Uterus (tissue), 2 donors: ENCODE data around the gene RNASEH1.

Experiments used
- CTCF ChIP-seq, 4 experiments: fragments of 200-600 bp in 2 of 4; fragments of 450-650 bp in 2 of 4; sonication (generic) in 2 of 4; IDR thresholded peaks; one replicate each; pipeline ENCODE4 v1.5.1; 2016 to 2019; ENCODE audit warnings: antibody characterized with exemption in 4 of 4, mild to moderate bottlenecking in 2 of 4, moderate library complexity in 1 of 4
- POLR2A ChIP-seq, 2 donors: fragments of 450-650 bp; IDR thresholded peaks; one replicate each; pipeline ENCODE4 v1.6.1; 2016; ENCODE audit warnings: antibody characterized with exemption in 2 of 2, mild to moderate bottlenecking in 1 of 2, moderate library complexity in 1 of 2

GRCh38 chr2:3584076-3584475, 25.9 kb upstream of the RNASEH1 start:
- TF ChIP-seq CTCF (IDR thresholded peaks at IDR 0.05) (no peak), POLR2A (IDR thresholded peaks at IDR 0.05) (no peak)
